Activated CD8-positive, alpha-beta memory T cell treated with anti-CD3 and anti-CD28 coated beads, Interleukin-2, amount 10 ng/mL, durations not matched to agents 7 days and 5 days (primary cell): Measurements from ENCODE around the gene OGG1. TPM values are rescaled to one million over a fixed set of nuclear protein-coding genes. Genes with fewer than 3 reads are reported as not detected.
"Not testable (repeated sequence)": the region's sequence is repeated elsewhere in the genome, so short reads cannot be mapped to it uniquely, and the experiment has no call there.

Experiments
- ATAC-seq: fragments of 150-1000 bp; cut with Tn5 transposase; one replicate; pipeline ENCODE4 v1.10.0; 2021; ENCODE audit warnings: moderate library complexity
- CTCF ChIA-PET: fragments of 350-600 bp; sonication (Branson Sonifier 250); formaldehyde crosslinking; loops from one replicate; lab custom pipeline; 2021; ENCODE audit warnings: antibody characterized with exemption; lab: Charles Lee
- DNase-seq: peaks from one replicate; pipeline ENCODE4 v3.0.0-alpha.2; 2020
- H3K27ac Mint-ChIP-seq: one replicate; pipeline ENCODE4 v1.8.0; 2021; ENCODE audit warnings: mild to moderate bottlenecking, mixed read lengths
- H3K27me3 Mint-ChIP-seq: one replicate; pipeline ENCODE4 v1.8.0; 2021; ENCODE audit warnings: mixed read lengths
- H3K36me3 Mint-ChIP-seq: one replicate; pipeline ENCODE4 v1.8.0; 2021; ENCODE audit warnings: mild to moderate bottlenecking, mixed read lengths
- H3K4me1 Mint-ChIP-seq: one replicate; pipeline ENCODE4 v1.8.0; 2021; ENCODE audit warnings: mixed read lengths
- H3K4me3 Mint-ChIP-seq: one replicate; pipeline ENCODE4 v1.8.0; 2021; ENCODE audit warnings: mild to moderate bottlenecking, moderate library complexity, mixed read lengths
- H3K9me3 Mint-ChIP-seq: one replicate; pipeline ENCODE4 v1.8.0; 2022; ENCODE audit warnings: low read depth, mixed read lengths
- total RNA-seq, 2 experiments: library from RNA; stranded (reverse); gene quantifications; one replicate each; pipeline ENCODE4 v1.2.3, GENCODE V29; 2021

Gene OGG1
- total RNA-seq, 2 experiments from 2014 or later: 32.1 to 34.5 TPM

DNA sequence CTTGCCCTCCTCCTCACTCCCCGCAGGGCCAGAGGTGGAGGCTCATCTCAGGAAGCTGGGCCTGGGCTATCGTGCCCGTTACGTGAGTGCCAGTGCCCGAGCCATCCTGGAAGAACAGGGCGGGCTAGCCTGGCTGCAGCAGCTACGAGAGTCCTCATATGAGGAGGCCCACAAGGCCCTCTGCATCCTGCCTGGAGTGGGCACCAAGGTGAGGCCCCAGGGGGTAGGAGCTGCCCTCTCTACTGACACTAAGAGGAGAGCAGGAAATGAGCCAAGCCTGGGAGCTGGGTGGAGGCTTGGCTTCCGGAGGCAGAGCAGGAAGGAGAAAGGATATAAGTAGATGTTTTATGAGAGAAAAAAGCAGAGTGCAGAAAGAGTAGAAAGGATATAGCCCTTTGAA lies 4.9 kb downstream of the OGG1 start:
- peaks cover 33% of the 10 kb centered on the region for H3K4me1 Mint-ChIP-seq
- CTCF ChIA-PET: interaction anchor here (1.6 to 2.0 kb wide), 2 partner anchors 27 to 251 kb away, joined by 4 to 6 read pairs; no protein-coding TSS in a partner anchor

DNA sequence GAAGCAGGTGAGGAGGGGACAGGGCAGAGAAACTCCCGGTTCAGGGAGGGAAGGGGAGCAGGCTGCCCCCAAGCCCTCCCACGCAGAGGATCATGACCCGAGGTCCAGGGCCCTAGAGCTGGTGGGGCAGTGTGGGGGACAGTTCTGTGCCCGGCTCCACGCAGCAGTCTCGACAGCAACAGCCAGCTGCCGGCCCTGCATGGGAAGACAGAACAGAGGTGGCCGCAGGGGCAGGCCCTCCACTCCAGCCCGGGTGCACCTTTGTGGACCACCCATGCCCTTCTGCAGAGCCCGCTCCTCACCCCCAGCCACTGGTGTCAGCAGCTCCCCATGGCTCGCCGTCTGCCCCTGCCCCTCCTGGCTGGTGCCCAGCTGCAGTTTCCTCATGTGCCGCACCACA lies 7.7 kb downstream of the OGG1 start:
- H3K4me3 Mint-ChIP-seq: no peak overlapping the region
- no peak overlapping the region for H3K27ac Mint-ChIP-seq
- H3K9me3 Mint-ChIP-seq: no peaks in the 10 kb centered on the region
- peaks cover 19% of the 10 kb centered on the region for H3K4me1 Mint-ChIP-seq
- H3K27me3 Mint-ChIP-seq: no peaks in the 10 kb centered on the region
- CTCF ChIA-PET: no interaction called here
- peaks cover 30% of the 10 kb centered on the region for H3K36me3 Mint-ChIP-seq
- ATAC-seq (no peak), DNase-seq (no peak)

More for the DNA sequence above, 4.9 kb downstream of the OGG1 start:
- Mint-ChIP-seq H3K4me3 (no peak overlapping the region), H3K27me3 (no peaks in the 10 kb centered on the region), H3K36me3 (peaks cover 28% of the 10 kb centered on the region), H3K9me3 (no peaks in the 10 kb centered on the region), H3K27ac (peak overlapping the region; percentile 56)
- ATAC-seq (no peak), DNase-seq (no peak)

DNA sequence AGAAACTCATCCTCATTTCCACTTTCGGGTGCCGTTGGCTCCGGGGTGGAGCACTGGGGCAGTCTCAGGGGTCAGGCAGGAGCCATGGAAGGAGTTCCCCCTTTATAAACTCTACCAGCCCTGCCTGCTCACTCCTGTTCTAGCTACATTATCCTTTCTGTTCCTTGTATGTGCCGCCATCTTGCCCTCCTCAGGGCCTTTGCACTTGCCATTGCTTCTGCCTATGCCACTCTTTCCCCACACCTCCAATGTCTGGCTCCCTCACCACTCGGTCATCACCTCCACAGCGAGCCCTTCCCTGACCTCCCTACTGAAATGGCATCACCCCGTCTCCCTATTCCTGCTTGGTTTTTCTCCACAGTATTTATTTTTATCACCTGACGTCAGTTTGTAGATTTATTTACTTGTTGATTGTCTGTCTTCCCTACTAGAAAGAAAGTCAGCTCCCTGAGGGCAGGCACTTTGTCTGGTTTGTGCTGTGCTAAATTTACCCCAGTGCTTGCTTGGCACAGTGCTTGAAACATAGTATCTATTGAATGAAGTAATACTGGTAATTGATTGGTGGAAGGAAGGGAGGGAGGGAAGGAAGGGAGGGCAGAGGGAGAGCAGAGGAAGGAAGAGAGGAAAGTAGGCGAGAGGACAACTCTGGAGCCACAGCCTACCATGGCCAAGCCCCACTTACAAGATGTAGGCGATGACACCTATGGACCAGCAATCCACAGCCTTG lies 11.2 kb downstream of the OGG1 start:
- H3K36me3 Mint-ChIP-seq: peaks cover 26% of the 10 kb centered on the region
- no peak for DNase-seq
- H3K4me1 Mint-ChIP-seq: peaks cover 7% of the 10 kb centered on the region
- H3K27me3 Mint-ChIP-seq: no peaks in the 10 kb centered on the region
- no peaks in the 10 kb centered on the region for H3K9me3 Mint-ChIP-seq
- CTCF ChIA-PET: interaction anchor here (0.7 kb wide), 1 partner anchor 33 kb away, joined by 3 read pairs; no protein-coding TSS in a partner anchor
- H3K27ac Mint-ChIP-seq: no peak overlapping the region
- no peak overlapping the region for H3K4me3 Mint-ChIP-seq
- ATAC-seq: no peak

DNA sequence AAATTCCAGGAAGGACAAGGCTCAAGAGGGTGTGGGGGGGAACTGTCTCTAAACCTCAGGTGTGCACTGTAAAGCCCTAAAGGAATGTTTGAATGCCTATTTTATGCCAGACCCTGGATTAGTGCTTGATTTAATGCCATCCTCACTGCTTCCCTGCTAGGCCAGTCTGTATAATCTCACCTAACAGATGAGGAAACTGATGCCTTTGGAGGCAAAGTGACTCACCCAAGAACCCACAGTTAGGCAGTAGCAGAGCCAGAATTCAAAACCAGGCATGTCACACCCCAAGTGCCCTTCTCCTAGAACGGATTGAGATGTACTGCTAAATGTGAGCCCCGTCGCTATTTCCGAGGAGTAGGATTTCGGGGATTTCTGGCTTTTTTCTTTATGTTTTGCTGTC lies 12.2 kb downstream of the OGG1 start:
- Mint-ChIP-seq H3K9me3 (no peaks in the 10 kb centered on the region), H3K27me3 (no peaks in the 10 kb centered on the region), H3K27ac (no peak overlapping the region), H3K4me1 (peaks cover 9% of the 10 kb centered on the region), H3K4me3 (no peak overlapping the region), H3K36me3 (peaks cover 29% of the 10 kb centered on the region)
- CTCF ChIA-PET: no interaction called here
- DNase-seq (no peak), ATAC-seq (no peak)

DNA sequence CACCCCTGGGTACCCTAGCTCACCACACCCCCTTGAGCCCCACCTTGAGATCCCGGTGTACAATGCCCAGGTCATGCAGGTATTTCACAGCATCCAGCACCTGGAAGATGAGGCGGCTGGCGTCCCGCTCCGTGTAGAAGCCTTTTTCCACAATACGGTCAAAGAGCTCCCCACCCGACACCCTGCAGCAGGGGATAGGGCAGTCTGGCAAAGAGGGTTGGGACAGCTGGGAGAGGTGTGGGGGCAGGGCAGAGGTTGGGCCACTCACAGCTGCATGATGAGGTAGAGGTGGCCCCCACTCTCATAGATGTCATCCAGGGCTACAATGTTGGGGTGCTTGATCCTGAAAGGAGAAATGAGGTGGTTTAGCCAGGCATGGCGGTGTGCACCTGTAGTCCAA lies 13.1 kb downstream of the OGG1 start:
- peaks cover 17% of the 10 kb centered on the region for H3K4me1 Mint-ChIP-seq
- H3K36me3 Mint-ChIP-seq: peaks cover 30% of the 10 kb centered on the region
- DNase-seq (no peak), ATAC-seq (no peak)
- CTCF ChIA-PET: interaction anchor here (0.7 kb wide), 1 partner anchor 522 kb away, joined by 4 read pairs; no protein-coding TSS in a partner anchor
- H3K9me3 Mint-ChIP-seq: no peaks in the 10 kb centered on the region
- H3K27ac Mint-ChIP-seq: no peak overlapping the region
- H3K4me3 Mint-ChIP-seq: no peak overlapping the region
- H3K27me3 Mint-ChIP-seq: no peaks in the 10 kb centered on the region

DNA sequence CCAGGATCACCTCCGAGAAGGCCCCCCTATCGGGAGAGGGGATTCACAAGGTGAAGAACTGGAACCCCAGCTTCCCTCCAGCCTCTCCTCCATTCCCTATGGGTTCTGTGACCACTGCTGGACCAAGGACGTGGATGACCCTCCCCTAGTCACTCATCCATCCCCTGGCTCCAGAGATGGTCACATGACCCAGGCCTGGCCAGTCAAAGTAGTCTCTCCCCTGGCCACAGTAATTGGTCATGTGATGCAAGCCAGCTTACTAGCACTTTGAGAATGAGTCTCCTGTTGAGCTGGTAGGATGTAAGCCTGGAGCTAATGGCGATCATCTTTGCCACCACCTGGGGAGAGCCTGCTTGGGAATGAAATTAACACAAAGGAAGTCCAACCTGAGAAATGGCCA lies 16.1 kb downstream of the OGG1 start:
- no peaks in the 10 kb centered on the region for H3K27me3 Mint-ChIP-seq
- DNase-seq: no peak
- H3K4me3 Mint-ChIP-seq: no peak overlapping the region
- CTCF ChIA-PET: interaction anchor here (1.2 kb wide), 2 partner anchors 39 to 166 kb away, joined by 3 read pairs; no protein-coding TSS in a partner anchor
- no peaks in the 10 kb centered on the region for H3K9me3 Mint-ChIP-seq
- H3K27ac Mint-ChIP-seq: no peak overlapping the region
- no peak for ATAC-seq
- peaks cover 13% of the 10 kb centered on the region for H3K36me3 Mint-ChIP-seq
- H3K4me1 Mint-ChIP-seq: peaks cover 35% of the 10 kb centered on the region

DNA sequence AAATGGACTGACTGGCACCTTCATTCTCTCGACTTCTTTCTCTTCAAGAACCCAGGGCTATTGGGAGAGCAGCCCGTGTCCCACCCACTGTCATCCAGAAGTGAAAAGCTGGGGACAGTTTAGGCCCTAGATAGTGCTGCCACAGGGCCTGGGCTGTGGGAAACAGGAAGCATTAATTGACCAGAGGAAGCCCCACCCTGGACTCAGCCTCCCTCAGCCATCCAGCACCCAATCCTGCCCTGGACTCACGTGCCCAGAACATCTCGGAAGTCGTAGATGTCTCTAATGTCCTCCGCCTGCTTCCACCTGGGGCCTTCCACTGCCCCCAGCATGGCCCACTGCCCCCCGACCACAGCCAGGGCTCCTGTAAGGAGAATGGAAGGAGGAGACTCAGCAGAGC lies 17.7 kb downstream of the OGG1 start:
- DNase-seq (no peak), ATAC-seq (no peak)
- H3K27ac Mint-ChIP-seq: no peak overlapping the region
- peaks cover 6% of the 10 kb centered on the region for H3K36me3 Mint-ChIP-seq
- H3K27me3 Mint-ChIP-seq: no peaks in the 10 kb centered on the region
- CTCF ChIA-PET: no interaction called here
- H3K4me1 Mint-ChIP-seq: peaks cover 33% of the 10 kb centered on the region
- no peaks in the 10 kb centered on the region for H3K9me3 Mint-ChIP-seq
- no peak overlapping the region for H3K4me3 Mint-ChIP-seq

DNA sequence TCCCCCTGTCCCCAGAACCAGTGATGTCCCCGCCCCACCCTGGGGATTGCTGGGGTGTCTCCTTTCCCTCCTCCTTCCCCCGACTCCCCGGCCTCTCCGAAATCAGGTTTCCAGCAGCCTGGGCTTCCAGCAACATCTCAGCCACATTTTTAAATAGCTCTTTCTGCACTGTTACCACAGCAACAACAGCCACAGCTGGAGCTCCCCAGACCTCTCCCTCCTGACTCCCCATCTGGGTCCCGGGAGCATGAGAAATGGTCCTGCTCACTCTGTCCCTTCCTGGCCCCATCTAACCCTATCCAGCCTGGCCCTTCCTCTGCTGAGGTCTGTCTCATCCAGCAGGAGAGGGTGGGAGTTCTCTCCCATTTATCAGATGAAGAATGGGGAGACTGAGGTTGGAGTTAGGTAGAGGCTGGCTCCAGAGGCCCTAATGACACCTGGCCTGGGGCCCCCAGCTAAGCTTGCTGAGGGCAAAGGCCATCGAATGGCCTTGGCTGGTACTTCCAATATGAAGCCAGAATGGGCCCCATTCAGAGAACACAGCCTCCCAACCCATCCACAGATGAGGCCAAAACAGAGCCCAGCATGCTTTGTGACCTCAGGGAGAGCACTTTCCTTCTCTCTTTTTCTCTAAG lies 18.5 kb downstream of the OGG1 start:
- Mint-ChIP-seq H3K27ac (no peak overlapping the region), H3K4me3 (no peak overlapping the region), H3K36me3 (peaks cover 6% of the 10 kb centered on the region), H3K4me1 (peaks cover 33% of the 10 kb centered on the region), H3K27me3 (no peaks in the 10 kb centered on the region), H3K9me3 (no peaks in the 10 kb centered on the region)
- CTCF ChIA-PET: no interaction called here
- DNase-seq (no peak), ATAC-seq (no peak)

DNA sequence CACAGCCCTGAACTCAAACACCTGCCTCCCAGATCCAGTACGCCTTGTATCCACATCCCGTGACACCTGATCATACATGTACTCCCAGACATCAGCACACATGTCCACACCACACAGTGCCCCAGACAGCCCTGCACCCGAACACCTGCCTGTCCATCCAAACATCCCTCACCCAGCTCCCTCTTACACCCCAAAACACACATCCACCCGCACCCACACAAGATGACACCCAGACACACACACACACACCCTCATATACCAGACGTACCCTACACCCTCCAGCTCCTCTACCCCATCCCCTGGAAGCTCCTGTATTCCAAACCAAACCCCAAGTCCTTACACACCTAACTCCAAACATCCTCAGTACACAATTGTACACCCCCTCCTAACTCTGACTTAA lies 19.3 kb downstream of the OGG1 start:
- Mint-ChIP-seq H3K27me3 (no peaks in the 10 kb centered on the region), H3K4me3 (peak overlapping the region; percentile 66), H3K4me1 (peaks cover 33% of the 10 kb centered on the region), H3K36me3 (peaks cover 6% of the 10 kb centered on the region), H3K27ac (peak overlapping the region; percentile 70), H3K9me3 (no peaks in the 10 kb centered on the region)
- CTCF ChIA-PET: interaction anchor here (0.9 to 1.1 kb wide), 3 partner anchors 15 to 218 kb away, joined by 3 read pairs; partner anchors contain the start of gene EMC3
- ATAC-seq: no peak
- no peak for DNase-seq

DNA sequence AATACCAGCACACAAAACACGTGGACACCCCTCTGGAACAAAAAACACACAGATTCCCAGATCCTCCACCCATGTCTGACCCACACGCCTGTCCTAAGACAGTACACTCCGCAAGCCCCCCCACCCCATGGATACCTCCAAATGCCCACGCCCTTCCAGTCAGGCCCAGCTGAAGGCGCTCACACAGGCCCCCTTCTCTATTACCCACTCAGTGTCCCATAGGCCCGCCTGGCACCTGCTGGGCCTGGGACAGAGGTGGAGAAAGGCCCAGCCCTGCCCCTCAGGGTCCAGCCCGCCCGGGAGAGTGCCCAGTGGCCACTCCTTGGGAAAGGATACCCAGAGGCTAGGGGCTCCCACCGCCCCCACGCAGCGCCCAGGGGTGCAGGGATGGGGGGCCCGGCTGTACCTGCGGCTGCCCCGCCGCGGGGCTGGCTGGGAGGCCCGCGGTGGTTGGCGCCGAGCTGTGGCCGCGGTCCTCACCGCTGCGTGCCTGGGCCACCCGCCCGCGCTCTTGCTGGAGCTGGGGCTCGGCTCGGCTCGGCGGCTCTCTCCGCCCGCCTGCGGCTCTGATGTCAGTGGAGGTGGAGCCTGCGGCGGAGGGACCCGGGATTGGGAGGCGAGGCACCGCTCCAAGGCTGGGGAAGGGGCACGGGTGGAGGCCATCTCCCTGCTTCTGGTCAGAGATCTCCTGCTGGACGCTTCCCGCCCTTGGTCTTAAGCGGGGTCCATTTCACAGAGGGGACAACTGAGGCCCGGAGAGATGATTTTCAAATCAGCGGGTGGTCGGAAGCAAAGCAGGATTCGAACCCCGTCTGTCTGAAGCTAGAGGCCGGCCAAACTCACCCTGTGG lies 19.9 kb downstream of the OGG1 start, which contains the start of gene CAMK1:
CAMK1 (minus strand) TSS at position 522 of the 850 bp plus-strand sequence. CDS start 2,198 bp downstream, outside the sequence.
- Mint-ChIP-seq H3K4me1 (peaks cover 33% of the 10 kb centered on the region), H3K36me3 (peaks cover 6% of the 10 kb centered on the region), H3K9me3 (no peaks in the 10 kb centered on the region), H3K27me3 (no peaks in the 10 kb centered on the region), H3K4me3 (peak within 1 kb of the TSS; percentile 67), H3K27ac (peak within 1 kb of the TSS; percentile 74)
- CTCF ChIA-PET: interaction anchor here (0.9 to 1.1 kb wide), 5 partner anchors 14 to 217 kb away, joined by 3 to 4 read pairs (median 3); partner anchors contain the start of gene EMC3
- ATAC-seq (peak; percentile 95), DNase-seq (peak; percentile 78)

DNA sequence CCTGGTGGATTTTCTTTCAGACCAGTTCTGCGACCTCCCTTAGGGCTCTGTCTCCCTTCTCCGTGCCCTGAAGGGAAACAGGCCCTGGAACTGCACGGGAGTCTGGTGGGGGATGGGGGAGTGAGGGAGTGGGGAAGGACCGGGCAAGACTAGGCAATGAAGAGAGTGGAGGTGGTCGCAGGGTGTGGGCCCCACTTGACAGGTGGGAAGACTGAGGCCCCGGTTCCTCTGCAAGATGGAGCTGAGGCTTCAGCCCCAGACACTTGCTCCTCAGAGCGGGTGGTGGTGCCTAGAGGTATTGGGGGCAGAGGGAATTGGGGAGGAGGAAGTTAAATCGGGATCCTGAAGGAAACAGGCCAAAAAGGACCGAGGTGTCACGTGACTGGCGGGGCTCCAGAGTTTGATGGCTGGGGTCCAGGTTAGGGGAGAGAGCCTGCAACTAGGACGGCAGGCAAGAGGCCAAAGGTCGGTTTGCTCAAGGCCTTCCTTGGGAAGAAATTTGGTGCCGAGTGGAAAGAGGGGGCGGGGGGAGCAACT lies 20.6 kb downstream of the OGG1 start:
- CTCF ChIA-PET: interaction anchor here (1.0 to 1.1 kb wide), 4 partner anchors 17 to 217 kb away, joined by 3 to 4 read pairs (median 3); partner anchors contain the start of gene EMC3
- no peak for ATAC-seq
- Mint-ChIP-seq H3K4me1 (peaks cover 30% of the 10 kb centered on the region), H3K27me3 (no peaks in the 10 kb centered on the region), H3K9me3 (no peaks in the 10 kb centered on the region), H3K4me3 (peak overlapping the region; percentile 67), H3K27ac (peak overlapping the region; percentile 74), H3K36me3 (peaks cover 3% of the 10 kb centered on the region)
- no peak for DNase-seq

DNA sequence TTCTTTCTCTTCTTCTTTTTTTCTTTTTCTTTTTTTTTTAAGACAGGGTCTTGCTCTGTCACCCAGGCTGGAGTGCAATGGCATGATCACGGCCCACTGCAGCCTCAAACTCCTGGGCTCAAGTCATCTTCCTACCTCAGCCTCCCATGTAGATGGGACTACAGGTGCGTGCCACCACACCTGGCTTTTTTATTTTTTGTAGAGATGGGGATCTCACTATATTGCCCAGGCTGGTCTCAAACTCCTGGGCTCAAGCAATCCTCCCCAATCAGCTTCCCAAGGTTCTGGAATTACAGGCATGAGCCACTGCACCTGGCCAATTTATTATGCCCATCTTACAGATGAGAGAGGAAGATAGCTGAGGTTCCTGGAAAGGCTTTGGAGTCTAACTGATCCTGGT lies 21.3 kb downstream of the OGG1 start:
- not testable (repeated sequence) for H3K27me3 Mint-ChIP-seq, H3K27ac Mint-ChIP-seq, H3K36me3 Mint-ChIP-seq, H3K4me3 Mint-ChIP-seq, ATAC-seq, H3K9me3 Mint-ChIP-seq, DNase-seq
- CTCF ChIA-PET: interaction anchor here (0.7 to 1.3 kb wide), 2 partner anchors 19 to 24 kb away, joined by 3 to 4 read pairs; no protein-coding TSS in a partner anchor
- peaks cover 30% of the 10 kb centered on the region for H3K4me1 Mint-ChIP-seq
